K562 (cell line): Measurements from ENCODE around the gene LMAN2. TPM values are rescaled to one million over a fixed set of nuclear protein-coding genes. Genes with fewer than 3 reads are reported as not detected.

ENCODE experiments used
- BCOR ChIP-seq: fragments of 450-650 bp; IDR thresholded peaks from 2 replicates; pipeline ENCODE4 v1.6.1; 2016
- BRD9 ChIP-seq: fragments of 450-650 bp; IDR thresholded peaks from 2 replicates; pipeline ENCODE4 v1.6.1; 2018; ENCODE audit warnings: low read depth; ENCODE audit not compliant: partially characterized antibody
- CC2D1A ChIP-seq: fragments of 450-650 bp; IDR thresholded peaks from 2 replicates; pipeline ENCODE4 v1.6.1; 2017; ENCODE audit warnings: mild to moderate bottlenecking
- DACH1 ChIP-seq: fragments of 450-650 bp; IDR thresholded peaks from 2 replicates; pipeline ENCODE4 v1.6.1; 2018; ENCODE audit not compliant: partially characterized antibody
- HDAC3 ChIP-seq: fragments of 450-650 bp; IDR thresholded peaks from 2 replicates; pipeline ENCODE4 v1.6.1; 2018; ENCODE audit warnings: borderline replicate concordance, mild to moderate bottlenecking, moderate library complexity; ENCODE audit not compliant: partially characterized antibody
- PHF20 ChIP-seq: fragments of 450-650 bp; IDR thresholded peaks from 2 replicates; pipeline ENCODE4 v1.6.1; 2018; ENCODE audit not compliant: partially characterized antibody
- PHTF2 ChIP-seq: fragments of 250-450 bp; sonication (Bioruptor Pico); IDR thresholded peaks from 2 replicates; pipeline ENCODE4 v1.5.0; 2021; ENCODE audit warnings: mild to moderate bottlenecking
- PTBP1 ChIP-seq: fragments of 200-400 bp; formaldehyde crosslinking; IDR thresholded peaks from 2 replicates; pipeline ENCODE4 v1.6.1; 2017; ENCODE audit warnings: low read depth, low read length
- RBM25 ChIP-seq: fragments of 200-400 bp; formaldehyde crosslinking; IDR thresholded peaks from 2 replicates; pipeline ENCODE4 v1.6.1; 2018; ENCODE audit warnings: low read length, low read depth, moderate library complexity; ENCODE audit not compliant: severe bottlenecking
- SMARCA5 ChIP-seq: fragments of 450-650 bp; IDR thresholded peaks from 2 replicates; pipeline ENCODE4 v1.6.1; 2016
- TBP ChIP-seq: optimal IDR thresholded peaks from 2 replicates; pipeline ENCODE3; 2011; ENCODE audit warnings: low read depth, low read length, improper control_type of control experiment
- ZFP36 ChIP-seq: fragments of 150-350 bp; IDR thresholded peaks from 2 replicates; pipeline ENCODE4 v1.6.1; 2018; ENCODE audit warnings: low read length, low read depth; ENCODE audit not compliant: partially characterized antibody
- ZNF639 ChIP-seq, 2 experiments: fragments of 200-800 bp in 1 of 2; sonication (Bioruptor generic) in 1 of 2; sonication (generic) in 1 of 2; formaldehyde crosslinking in 1 of 2; IDR thresholded peaks in 1 of 2; conservative IDR thresholded peaks in 1 of 2; 2 replicates each; pipeline versions ENCODE4 v1.5.0 to v1.6.1; 2016 to 2020; ENCODE audit warnings: missing compliant biosample characterization in 1 of 2, missing genetic modification characterization in 1 of 2, missing genetic modification reagents in 1 of 2
- ZNF766 ChIP-seq: fragments of 200-800 bp; sonication (Bioruptor generic); conservative IDR thresholded peaks from 2 replicates; pipeline ENCODE4 v1.6.1; 2016; ENCODE audit warnings: missing genetic modification characterization, missing compliant biosample characterization
- polyA plus RNA-seq, 8 experiments: library from polyadenylated mRNA; depleted of rRNA in 4 of 8; stranded (reverse) in 5 of 8; unstranded in 3 of 8; fragments of >200 nt; fragmentation: Nextera tagmentation in 2 of 8; fragmentation: Illumina TruSeq in 1 of 8; extraction: Ambion mirVana in 2 of 8; extraction: Trizol in 1 of 8; gene quantifications; 2 replicates each; pipeline versions ENCODE4 v1.2.1 to v1.2.3, GENCODE V29; 2011 to 2014; ENCODE audit warnings: inconsistent platforms in 1 of 8, missing spikeins in 1 of 8
- total RNA-seq, 7 experiments: library from RNA; depleted of rRNA in 6 of 7; stranded (reverse); fragments of >200 nt in 6 of 7; fragmentation: Illumina TruSeq in 2 of 7; extraction: Trizol in 2 of 7; gene quantifications; 2 replicates each; pipeline versions ENCODE4 v1.2.1 to v1.2.3, GENCODE V29; 2011 to 2021; ENCODE audit warnings: low replicate concordance in 1 of 7

LMAN2 gene
- total and polyA plus RNA-seq, 9 of the 15 experiments (the other 6 are each of a cell fraction or from before 2014, with no cell fraction given) = 2.7 to 254 (median 136) TPM

DNA sequence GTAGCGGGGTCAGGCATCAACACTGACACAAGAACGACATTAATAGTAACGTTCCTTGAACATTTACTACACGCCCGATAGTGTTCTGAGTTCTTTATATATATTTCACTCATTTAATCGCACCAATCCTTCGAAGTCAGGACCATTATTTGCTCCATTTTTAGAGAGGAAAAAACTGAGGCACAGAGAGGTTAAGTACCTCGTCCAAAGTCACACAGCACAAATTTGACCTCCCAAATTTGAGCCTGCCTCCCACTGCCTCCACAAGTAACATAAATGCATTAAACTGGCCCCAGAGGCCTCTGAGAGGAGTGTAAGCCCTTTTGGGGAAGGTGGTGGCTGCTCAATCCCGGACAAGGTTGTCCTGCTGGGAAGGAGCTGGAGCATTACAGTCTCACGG lies 12.1 kb upstream of the LMAN2 start (continued):
- TF ChIP-seq ZNF639 (CRISPR knock-in tag; conservative IDR thresholded peaks at IDR 0.05 in 1 of 2, IDR thresholded peaks at IDR 0.05 in 1 of 2) = no peak
- TF ChIP-seq BCOR = peak; percentile 100
- TF ChIP-seq ZNF766 (CRISPR knock-in tag) = no peak
- TF ChIP-seq RBM25 = peak; percentile 99
- peak; percentile 16 for TF ChIP-seq TBP
- peak; percentile 99 for TF ChIP-seq SMARCA5
- no peak for TF ChIP-seq PHTF2 (CRISPR knock-in tag)
- peak; percentile 87 for TF ChIP-seq BRD9
- TF ChIP-seq PHF20 = peak; percentile 26
- TF ChIP-seq HDAC3 = no peak
- peak; percentile 93 for TF ChIP-seq PTBP1
- peak; percentile 53; the same call in 1 of the 2 replicates for TF ChIP-seq CC2D1A
- TF ChIP-seq ZFP36 = peak; percentile 97
- peak; percentile 35 for TF ChIP-seq DACH1
